ENCODE measurements around the gene TFDP3.

TFDP3 gene, protein sequence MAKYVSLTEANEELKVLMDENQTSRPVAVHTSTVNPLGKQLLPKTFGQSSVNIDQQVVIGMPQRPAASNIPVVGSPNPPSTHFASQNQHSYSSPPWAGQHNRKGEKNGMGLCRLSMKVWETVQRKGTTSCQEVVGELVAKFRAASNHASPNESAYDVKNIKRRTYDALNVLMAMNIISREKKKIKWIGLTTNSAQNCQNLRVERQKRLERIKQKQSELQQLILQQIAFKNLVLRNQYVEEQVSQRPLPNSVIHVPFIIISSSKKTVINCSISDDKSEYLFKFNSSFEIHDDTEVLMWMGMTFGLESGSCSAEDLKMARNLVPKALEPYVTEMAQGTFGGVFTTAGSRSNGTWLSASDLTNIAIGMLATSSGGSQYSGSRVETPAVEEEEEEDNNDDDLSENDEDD

DNA sequence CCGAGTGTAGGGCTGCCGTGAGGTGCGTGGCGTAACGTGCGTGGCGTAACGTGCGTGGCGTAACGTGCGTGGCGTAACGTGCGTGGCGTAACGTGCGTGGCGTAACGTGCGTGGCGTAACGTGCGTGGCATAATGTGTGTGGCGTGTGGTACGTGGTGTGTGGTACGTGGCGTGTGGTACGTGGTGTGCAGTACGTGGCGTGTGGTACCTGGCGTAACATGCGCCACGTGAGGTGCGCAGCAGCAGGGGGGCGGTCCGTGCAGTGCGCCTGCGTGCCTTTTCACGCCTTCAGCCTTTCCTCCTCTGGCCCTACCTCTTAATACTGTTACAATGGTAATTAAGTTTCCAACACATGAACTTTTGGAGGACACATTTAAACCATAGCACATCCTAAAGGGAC, at the start of gene TFDP3:
Gene TFDP3 (minus strand): TSS at position 26 of the 400 bp plus-strand sequence. CDS start 95 bp downstream, outside the sequence.
- Histone ChIP-seq H3K36me3 (ENCODE audit: control insufficient read depth in 2 of 2, insufficient read depth in 2 of 2, low read length in 2 of 2) (no peaks in the 10 kb centered on the region), H3K27me3 (ENCODE audit: control insufficient read depth in 2 of 2, insufficient read depth in 2 of 2, low read length in 2 of 2) (no peaks in the 10 kb centered on the region), H3K27ac (ENCODE audit: low read depth in 2 of 2, low read length in 2 of 2) (no peak within 1 kb of the TSS), H3K9ac (ENCODE audit: low read depth in 1 of 2, low read length in 2 of 2) (no peak within 1 kb of the TSS), H3K4me3 (ENCODE audit: low read length in 2 of 2) (no peak within 1 kb of the TSS), H3K4me1 (ENCODE audit: control insufficient read depth in 2 of 2, insufficient read depth in 2 of 2, low read length in 2 of 2) (no peaks in the 10 kb centered on the region), H3K9me3 (ENCODE audit: control insufficient read depth in 2 of 2, low read length in 2 of 2) (no peaks in the 10 kb centered on the region)

DNA sequence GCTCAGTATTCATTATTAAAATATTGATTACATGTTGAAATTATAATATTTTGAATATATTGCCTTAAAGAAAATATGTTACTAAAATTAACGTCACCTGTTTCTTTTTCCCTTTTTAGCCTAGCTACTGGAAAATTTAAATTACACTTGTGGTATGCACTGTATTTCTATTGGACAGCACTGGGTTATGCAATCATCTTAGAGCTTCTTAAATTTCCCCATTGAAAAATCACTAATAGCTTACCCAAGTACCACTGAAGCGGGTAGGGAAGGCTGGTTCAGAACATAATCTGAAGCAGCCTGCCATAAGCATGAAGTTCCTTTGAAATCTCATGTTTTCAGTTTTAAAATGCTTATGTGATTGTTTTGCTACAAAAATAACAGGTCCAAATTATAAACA, 49.5 kb upstream of the TFDP3 start:
- Histone ChIP-seq H3K4me3 (ENCODE audit: low read length in 2 of 2) (no peak overlapping the region), H3K9ac (ENCODE audit: low read depth in 1 of 2, low read length in 2 of 2) (no peak overlapping the region), H3K4me1 (ENCODE audit: control insufficient read depth in 2 of 2, insufficient read depth in 2 of 2, low read length in 2 of 2) (no peaks in the 10 kb centered on the region), H3K36me3 (ENCODE audit: control insufficient read depth in 2 of 2, insufficient read depth in 2 of 2, low read length in 2 of 2) (no peaks in the 10 kb centered on the region), H3K27me3 (ENCODE audit: control insufficient read depth in 2 of 2, insufficient read depth in 2 of 2, low read length in 2 of 2) (peaks cover 0 to 2% of the 10 kb centered on the region in 2 donors), H3K9me3 (ENCODE audit: control insufficient read depth in 2 of 2, low read length in 2 of 2) (no peaks in the 10 kb centered on the region), H3K27ac (ENCODE audit: low read depth in 2 of 2, low read length in 2 of 2) (no peak overlapping the region)

DNA sequence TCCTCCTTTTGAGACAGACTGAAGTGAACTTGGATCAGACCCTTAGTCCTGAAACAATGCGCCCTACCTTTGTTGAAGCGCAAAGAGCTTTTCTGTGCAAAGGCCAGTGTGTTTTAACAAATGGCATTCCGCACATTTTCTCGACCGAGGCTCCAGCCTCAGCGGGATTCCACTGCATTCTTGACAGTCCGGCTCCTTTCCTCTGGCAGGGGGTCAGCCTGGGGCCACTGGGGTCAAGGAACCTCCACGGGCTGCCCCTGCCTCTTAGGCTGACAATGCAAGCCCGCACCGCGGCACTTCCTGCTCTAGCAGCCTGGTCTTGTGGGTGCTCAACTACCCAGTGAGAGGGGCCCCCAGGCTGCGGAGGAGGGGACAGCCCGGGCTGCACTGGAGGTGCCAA, 47.2 kb upstream of the TFDP3 start:
- Histone ChIP-seq H3K36me3 (ENCODE audit: control insufficient read depth in 2 of 2, insufficient read depth in 2 of 2, low read length in 2 of 2) (no peaks in the 10 kb centered on the region), H3K27me3 (ENCODE audit: control insufficient read depth in 2 of 2, insufficient read depth in 2 of 2, low read length in 2 of 2) (peaks cover 0 to 7% of the 10 kb centered on the region in 2 donors), H3K9me3 (ENCODE audit: control insufficient read depth in 2 of 2, low read length in 2 of 2) (no peaks in the 10 kb centered on the region), H3K4me3 (ENCODE audit: low read length in 2 of 2) (no peak overlapping the region), H3K4me1 (ENCODE audit: control insufficient read depth in 2 of 2, insufficient read depth in 2 of 2, low read length in 2 of 2) (no peaks in the 10 kb centered on the region), H3K27ac (ENCODE audit: low read depth in 2 of 2, low read length in 2 of 2) (no peak overlapping the region), H3K9ac (ENCODE audit: low read depth in 1 of 2, low read length in 2 of 2) (no peak overlapping the region)

DNA sequence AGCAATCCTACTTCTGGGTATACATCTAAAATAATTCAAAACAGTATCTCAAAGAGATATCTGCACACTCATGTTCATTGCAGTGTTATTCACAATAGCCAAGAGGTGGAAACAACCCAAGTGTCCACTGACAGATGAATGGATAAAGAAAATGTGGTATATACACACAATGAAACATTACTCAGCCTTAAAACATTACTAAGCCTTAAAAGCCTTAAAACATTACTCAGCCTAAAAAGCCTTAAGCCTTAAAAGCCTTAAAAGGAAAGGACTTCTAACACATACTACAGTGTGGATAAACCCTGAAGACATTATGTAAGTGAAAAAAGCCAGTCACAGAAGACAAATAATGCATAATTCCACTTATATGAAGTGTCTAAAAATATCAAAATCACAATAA, 40.3 kb upstream of the TFDP3 start:
- no peaks in the 10 kb centered on the region for H3K9me3 ChIP-seq (ENCODE audit: control insufficient read depth in 2 of 2, low read length in 2 of 2)
- no peaks in the 10 kb centered on the region for H3K4me1 ChIP-seq (ENCODE audit: control insufficient read depth in 2 of 2, insufficient read depth in 2 of 2, low read length in 2 of 2)
- no peaks in the 10 kb centered on the region for H3K36me3 ChIP-seq (ENCODE audit: control insufficient read depth in 2 of 2, insufficient read depth in 2 of 2, low read length in 2 of 2)
- no peak overlapping the region for H3K27ac ChIP-seq (ENCODE audit: low read depth in 2 of 2, low read length in 2 of 2)
- no peak overlapping the region for H3K4me3 ChIP-seq (ENCODE audit: low read length in 2 of 2)
- H3K27me3 ChIP-seq (ENCODE audit: control insufficient read depth in 2 of 2, insufficient read depth in 2 of 2, low read length in 2 of 2): peaks cover 0 to 9% of the 10 kb centered on the region in 2 donors
- H3K9ac ChIP-seq (ENCODE audit: low read depth in 1 of 2, low read length in 2 of 2): no peak overlapping the region

DNA sequence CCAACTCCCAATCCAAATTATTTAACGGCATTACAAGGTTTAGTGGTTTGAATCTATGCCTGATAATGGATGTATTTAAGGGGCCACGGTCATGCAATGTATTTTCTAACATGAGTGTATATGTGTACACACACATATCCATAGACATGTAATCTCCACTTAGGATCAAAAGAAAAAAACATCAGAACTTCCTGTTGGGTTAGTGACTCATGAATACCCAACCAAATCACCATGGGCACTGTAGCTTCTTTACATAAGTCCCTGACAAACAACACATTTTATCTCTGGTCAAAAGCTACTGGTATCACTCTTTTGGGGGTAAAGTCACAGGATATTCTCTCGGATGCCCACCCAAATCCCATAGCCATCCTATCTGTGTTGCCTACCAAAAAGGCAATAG, 36.5 kb upstream of the TFDP3 start:
- peaks cover 2 to 4% of the 10 kb centered on the region in 2 donors for H3K27me3 ChIP-seq (ENCODE audit: control insufficient read depth in 2 of 2, insufficient read depth in 2 of 2, low read length in 2 of 2)
- H3K4me1 ChIP-seq (ENCODE audit: control insufficient read depth in 2 of 2, insufficient read depth in 2 of 2, low read length in 2 of 2): no peaks in the 10 kb centered on the region
- H3K27ac ChIP-seq (ENCODE audit: low read depth in 2 of 2, low read length in 2 of 2): no peak overlapping the region
- no peak overlapping the region for H3K9ac ChIP-seq (ENCODE audit: low read depth in 1 of 2, low read length in 2 of 2)
- no peak overlapping the region for H3K4me3 ChIP-seq (ENCODE audit: low read length in 2 of 2)
- H3K36me3 ChIP-seq (ENCODE audit: control insufficient read depth in 2 of 2, insufficient read depth in 2 of 2, low read length in 2 of 2): no peaks in the 10 kb centered on the region
- no peaks in the 10 kb centered on the region for H3K9me3 ChIP-seq (ENCODE audit: control insufficient read depth in 2 of 2, low read length in 2 of 2)

DNA sequence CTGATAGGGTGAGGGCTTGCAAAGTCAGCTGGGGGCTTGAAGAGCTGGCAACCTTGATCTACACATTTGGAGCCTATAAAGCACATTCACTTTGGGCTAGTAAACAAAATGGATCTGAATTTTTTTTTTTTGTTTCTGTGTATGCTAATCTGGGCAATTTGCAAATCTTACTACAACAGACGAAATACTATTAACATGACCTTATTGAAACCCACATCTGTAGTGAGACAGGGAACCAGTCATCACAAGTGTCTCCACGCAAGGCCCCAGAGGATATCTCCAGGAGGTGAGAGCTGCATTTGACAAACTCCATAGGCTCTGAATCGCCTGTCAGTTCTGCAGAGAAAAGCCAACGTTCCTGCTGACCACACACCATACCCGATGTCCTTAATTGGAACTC, 33.0 kb upstream of the TFDP3 start:
- no peak overlapping the region for H3K4me3 ChIP-seq (ENCODE audit: low read length in 2 of 2)
- peaks cover 3% of the 10 kb centered on the region in 2 donors for H3K9me3 ChIP-seq (ENCODE audit: control insufficient read depth in 2 of 2, low read length in 2 of 2)
- no peaks in the 10 kb centered on the region for H3K36me3 ChIP-seq (ENCODE audit: control insufficient read depth in 2 of 2, insufficient read depth in 2 of 2, low read length in 2 of 2)
- H3K9ac ChIP-seq (ENCODE audit: low read depth in 1 of 2, low read length in 2 of 2): no peak overlapping the region
- no peak overlapping the region for H3K27ac ChIP-seq (ENCODE audit: low read depth in 2 of 2, low read length in 2 of 2)
- H3K27me3 ChIP-seq (ENCODE audit: control insufficient read depth in 2 of 2, insufficient read depth in 2 of 2, low read length in 2 of 2): peaks cover 2 to 4% of the 10 kb centered on the region in 2 donors
- no peaks in the 10 kb centered on the region for H3K4me1 ChIP-seq (ENCODE audit: control insufficient read depth in 2 of 2, insufficient read depth in 2 of 2, low read length in 2 of 2)

DNA sequence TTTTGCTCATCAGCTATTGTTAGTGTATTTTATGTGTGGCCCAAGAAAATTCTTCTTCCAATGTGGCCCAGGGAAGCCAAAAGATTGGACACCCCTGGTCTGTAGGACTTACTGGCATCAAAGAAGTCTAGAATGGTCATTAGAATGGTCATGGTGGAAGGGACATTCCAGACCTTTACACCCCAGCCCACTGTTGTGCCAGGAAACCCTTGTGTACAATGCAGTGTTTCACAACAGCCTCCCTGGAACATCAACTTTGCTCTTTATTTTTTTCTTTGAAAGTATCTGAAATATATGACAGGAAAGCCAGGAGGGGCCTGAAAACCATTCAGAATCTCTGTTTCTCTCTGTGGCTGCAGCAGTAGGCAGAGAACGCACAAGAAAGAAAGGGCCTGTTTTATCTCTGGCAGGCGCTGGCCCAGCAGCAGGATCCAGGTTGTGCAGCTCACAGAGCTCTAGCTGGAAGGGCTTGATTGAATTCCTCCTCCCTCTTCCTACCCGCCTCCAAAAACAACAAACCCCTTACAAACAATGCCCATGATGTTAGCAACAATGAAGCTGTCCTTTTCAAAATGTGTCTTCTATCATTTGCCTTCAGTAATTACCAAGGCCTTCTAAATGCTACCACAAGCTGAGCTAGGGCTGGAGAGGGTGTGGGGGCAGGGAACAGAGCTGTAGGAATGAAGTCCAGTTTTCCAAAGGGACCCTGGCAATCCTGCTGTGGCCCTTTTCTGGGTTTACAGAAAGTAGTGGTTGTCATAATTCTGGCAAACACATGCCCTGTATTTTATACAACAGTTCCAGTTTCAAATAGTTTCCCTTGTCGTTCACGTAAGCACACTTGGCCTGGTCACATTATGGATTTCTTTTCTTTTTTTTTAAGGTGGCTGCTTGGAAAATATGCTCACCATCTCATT, 32.3 kb upstream of the TFDP3 start:
- Histone ChIP-seq H3K9ac (ENCODE audit: low read depth in 1 of 2, low read length in 2 of 2) (no peak overlapping the region), H3K27me3 (ENCODE audit: control insufficient read depth in 2 of 2, insufficient read depth in 2 of 2, low read length in 2 of 2) (peaks cover 2 to 4% of the 10 kb centered on the region in 2 donors), H3K4me3 (ENCODE audit: low read length in 2 of 2) (no peak overlapping the region), H3K4me1 (ENCODE audit: control insufficient read depth in 2 of 2, insufficient read depth in 2 of 2, low read length in 2 of 2) (no peaks in the 10 kb centered on the region), H3K36me3 (ENCODE audit: control insufficient read depth in 2 of 2, insufficient read depth in 2 of 2, low read length in 2 of 2) (no peaks in the 10 kb centered on the region), H3K27ac (ENCODE audit: low read depth in 2 of 2, low read length in 2 of 2) (no peak overlapping the region), H3K9me3 (ENCODE audit: control insufficient read depth in 2 of 2, low read length in 2 of 2) (peaks cover 3% of the 10 kb centered on the region in 2 donors)

DNA sequence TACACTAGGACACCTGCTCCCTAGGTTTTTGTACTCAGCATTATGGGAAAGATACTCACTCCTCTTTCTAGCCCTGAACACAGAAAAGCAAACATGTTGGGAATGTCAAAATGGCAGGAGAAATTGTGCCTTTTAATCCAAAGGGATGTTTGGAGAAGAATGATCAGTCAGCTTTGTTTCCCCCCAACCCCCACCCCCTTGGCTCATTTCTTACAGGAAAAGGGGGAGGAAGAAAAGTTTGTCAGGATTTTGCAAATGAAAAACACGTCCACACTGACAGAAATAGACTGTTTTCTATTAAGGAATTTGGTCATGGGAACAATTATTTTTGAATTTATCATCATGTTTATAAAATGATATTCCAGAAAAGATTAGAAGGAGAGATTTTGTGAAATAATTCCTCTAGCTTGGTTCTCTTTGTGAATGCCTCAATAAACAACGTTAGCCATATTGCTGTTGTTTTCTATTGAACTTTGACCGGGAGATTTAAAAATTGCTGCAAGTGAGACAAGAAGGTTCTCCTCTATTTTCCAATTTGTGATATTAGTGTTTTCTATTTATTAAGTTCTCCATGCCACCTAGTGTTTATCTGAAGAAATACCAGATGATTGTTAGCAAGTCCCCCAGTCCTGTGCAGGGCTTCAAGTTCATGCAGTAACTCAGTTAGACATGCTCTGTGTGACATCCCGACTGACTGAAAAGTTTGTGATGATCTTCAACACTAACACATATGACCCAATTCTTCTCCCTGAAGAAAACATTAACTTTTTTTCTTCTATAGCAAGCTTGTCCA, 31.3 kb upstream of the TFDP3 start:
- Histone ChIP-seq H3K4me3 (ENCODE audit: low read length in 2 of 2) (no peak overlapping the region), H3K27ac (ENCODE audit: low read depth in 2 of 2, low read length in 2 of 2) (no peak overlapping the region), H3K27me3 (ENCODE audit: control insufficient read depth in 2 of 2, insufficient read depth in 2 of 2, low read length in 2 of 2) (peaks cover 0 to 2% of the 10 kb centered on the region in 2 donors), H3K36me3 (ENCODE audit: control insufficient read depth in 2 of 2, insufficient read depth in 2 of 2, low read length in 2 of 2) (no peaks in the 10 kb centered on the region), H3K9ac (ENCODE audit: low read depth in 1 of 2, low read length in 2 of 2) (no peak overlapping the region), H3K9me3 (ENCODE audit: control insufficient read depth in 2 of 2, low read length in 2 of 2) (peaks cover 3% of the 10 kb centered on the region in 2 donors), H3K4me1 (ENCODE audit: control insufficient read depth in 2 of 2, insufficient read depth in 2 of 2, low read length in 2 of 2) (no peaks in the 10 kb centered on the region)

DNA sequence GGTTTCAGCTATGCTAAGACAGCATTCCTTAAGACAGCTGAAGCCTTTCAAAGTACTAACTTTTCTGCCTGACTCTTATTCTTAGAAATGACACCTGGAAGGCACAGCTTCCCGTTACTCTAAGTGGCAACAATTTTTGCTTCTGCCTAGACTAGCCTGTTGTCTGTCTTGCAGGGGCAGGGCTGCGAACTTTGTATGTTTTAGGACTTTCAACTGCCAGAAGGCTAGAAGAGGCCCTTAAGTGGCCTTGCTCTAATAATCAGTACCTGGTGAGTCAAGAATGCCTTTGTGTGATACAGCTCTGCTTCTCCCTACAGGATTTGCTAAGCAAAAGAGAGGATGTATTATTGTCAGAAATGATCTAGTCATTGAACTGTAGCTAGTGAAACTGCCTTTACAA, 30.0 kb upstream of the TFDP3 start:
- Histone ChIP-seq H3K27ac (ENCODE audit: low read depth in 2 of 2, low read length in 2 of 2) (no peak overlapping the region), H3K4me3 (ENCODE audit: low read length in 2 of 2) (no peak overlapping the region), H3K36me3 (ENCODE audit: control insufficient read depth in 2 of 2, insufficient read depth in 2 of 2, low read length in 2 of 2) (no peaks in the 10 kb centered on the region), H3K9ac (ENCODE audit: low read depth in 1 of 2, low read length in 2 of 2) (no peak overlapping the region), H3K9me3 (ENCODE audit: control insufficient read depth in 2 of 2, low read length in 2 of 2) (peaks cover 3% of the 10 kb centered on the region in 2 donors), H3K27me3 (ENCODE audit: control insufficient read depth in 2 of 2, insufficient read depth in 2 of 2, low read length in 2 of 2) (peaks cover 0 to 2% of the 10 kb centered on the region in 2 donors), H3K4me1 (ENCODE audit: control insufficient read depth in 2 of 2, insufficient read depth in 2 of 2, low read length in 2 of 2) (no peaks in the 10 kb centered on the region)
